HG02852 (cell line): ENCODE data around the gene LGR5.
"Not testable (repeated sequence)": the region's sequence is repeated elsewhere in the genome, so short reads cannot be mapped to it uniquely, and the experiment has no call there.

ENCODE experiments used
- ATAC-seq: cut with Tn5 transposase; IDR thresholded peaks from one replicate; pipeline ENCODE4 v1.9.1; 2021; ENCODE audit warnings: mild to moderate bottlenecking, moderate library complexity; ENCODE audit not compliant: unreplicated experiment

Gene LGR5

GRCh38 chr12:71546322-71546861 lies 106.8 kb downstream of the LGR5 start:
- ATAC-seq = peak; percentile 59

GRCh38 chr12:71548893-71549292 lies 109.3 kb downstream of the LGR5 start:
- no peak for ATAC-seq

- no peak for ATAC-seq
These were observed 111.9 kb downstream of the LGR5 start for GRCh38 chr12:71551529-71551928.

DNA sequence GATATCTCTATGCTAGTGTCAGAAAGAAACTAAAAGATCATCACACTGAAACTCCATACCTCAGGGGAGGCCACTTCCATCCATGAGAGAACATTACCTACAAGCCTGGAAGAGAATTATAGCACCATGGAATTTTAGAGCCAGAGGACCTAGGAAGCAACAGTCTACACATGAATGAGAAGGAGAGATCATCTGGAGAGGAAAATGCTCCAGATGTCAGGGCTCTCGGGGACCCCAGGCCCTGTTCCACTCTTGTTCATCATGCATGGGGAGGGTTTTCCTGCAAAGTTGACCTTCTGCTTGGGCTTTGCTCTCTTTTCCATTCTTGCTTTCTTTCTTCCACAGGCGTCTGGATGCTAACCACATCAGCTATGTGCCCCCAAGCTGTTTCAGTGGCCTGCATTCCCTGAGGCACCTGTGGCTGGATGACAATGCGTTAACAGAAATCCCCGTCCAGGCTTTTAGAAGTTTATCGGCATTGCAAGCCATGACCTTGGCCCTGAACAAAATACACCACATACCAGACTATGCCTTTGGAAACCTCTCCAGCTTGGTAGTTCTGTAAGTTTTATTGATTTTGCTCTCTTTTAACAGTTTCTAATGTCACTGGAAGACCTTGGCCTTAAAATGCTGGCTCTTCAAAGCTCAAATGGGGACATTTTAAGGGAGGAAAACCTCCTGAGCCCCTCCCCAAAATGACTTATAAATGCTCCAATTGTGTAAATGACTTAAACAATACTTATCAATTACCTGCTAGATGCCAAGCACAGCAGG lies 113.3 kb downstream of the LGR5 start:
- no peak for ATAC-seq

GRCh38 chr12:71555191-71555590 lies 115.6 kb downstream of the LGR5 start:
- ATAC-seq = no peak

DNA sequence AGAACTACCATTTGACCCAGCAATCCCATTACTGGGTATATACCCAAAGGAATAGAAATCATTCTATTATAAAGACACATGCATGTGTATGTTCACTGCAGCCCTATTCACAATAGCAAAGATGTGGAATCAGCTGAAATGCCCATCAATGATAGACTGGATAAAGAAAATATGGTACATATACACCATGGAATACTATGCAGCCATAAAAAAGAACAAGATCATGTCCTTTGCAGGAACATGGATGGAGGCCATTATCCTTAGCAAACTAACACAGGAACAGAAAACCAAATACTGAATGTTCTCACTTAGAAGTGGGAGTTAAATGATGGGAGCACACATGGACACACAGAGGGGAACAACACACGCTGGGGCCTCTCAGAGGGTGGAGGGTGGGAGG lies 116.2 kb downstream of the LGR5 start:
- not testable (repeated sequence) for ATAC-seq

- ATAC-seq = no peak
These were observed 116.8 kb downstream of the LGR5 start for GRCh38 chr12:71556448-71556847.

DNA sequence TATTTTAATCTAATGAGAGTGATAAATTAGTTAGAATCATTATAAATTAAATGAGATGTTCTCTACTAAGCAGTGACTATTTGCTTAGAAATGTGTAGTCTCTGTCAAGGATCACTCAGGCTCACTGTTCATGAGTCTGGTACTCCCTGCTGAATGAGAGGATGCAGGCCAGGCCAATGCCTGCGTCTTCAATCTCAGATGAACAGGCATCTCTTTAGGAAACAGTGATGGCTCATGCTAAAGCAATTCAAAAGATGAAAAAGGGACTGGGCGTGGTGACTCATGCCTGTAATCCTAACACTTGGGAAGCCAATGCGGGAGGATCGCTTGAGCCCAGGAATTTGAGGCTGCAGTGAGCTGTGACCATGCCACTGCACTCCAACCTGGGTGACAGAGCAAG lies 117.3 kb downstream of the LGR5 start:
- no peak for ATAC-seq

DNA sequence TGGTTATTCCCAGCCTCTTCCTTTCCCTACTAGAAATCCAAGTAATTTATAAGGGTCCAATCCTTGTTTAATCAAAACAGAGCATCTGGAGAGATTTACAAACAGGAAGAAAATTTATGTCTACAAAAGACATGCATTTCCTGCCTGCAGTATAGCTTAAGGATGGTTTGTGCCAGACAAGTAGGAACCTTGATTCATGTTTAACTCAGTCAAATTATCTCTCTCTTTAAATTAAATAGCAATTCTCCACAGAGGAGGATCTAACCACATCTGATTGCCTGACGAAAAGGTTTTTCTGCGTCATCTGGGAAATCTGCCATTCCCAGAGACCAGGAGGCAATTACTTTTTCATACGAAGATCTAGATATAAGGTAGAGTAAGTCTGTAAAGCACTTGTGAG lies 118.8 kb downstream of the LGR5 start:
- no peak for ATAC-seq

DNA sequence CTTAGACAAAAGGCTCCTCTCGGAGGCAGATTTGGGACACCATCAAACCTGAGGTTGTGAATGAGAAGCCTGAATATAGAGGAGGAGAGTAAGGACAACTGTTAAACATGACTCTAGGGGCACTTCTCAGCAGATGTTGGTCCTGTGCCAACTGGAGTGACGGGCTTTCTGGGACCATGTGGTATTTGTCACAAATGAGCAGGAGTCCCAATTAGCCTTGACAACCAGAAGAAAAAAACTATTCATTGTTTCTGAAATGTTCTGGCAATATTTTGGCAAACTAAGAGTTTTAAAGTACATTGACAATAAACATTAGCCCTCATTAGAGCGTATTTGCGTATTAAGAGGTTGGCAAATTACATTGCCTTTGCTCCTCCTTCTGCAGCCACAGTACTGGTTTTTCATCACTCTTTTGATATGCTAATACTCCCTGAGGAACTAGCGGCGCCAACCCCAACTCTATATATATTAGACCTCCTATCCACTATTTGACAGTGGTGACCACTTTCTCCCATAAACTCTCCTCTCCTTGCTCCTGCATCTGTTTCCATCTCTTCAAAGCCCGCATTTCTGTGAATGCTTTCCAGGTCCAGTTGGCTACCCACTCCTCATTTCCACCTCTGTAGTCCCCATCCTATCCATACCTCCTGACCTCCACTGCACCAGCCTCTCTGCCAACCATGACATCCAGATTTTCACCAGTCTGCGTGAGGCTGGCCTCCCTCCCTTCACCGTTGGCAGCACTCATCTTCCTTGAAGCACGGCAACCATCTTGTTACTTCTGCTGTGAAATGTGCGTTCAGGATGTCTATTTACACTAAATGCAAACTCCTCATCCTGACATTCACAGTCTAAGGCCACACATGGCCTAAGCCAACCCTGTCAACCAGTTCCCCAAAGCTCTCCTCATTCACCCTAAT lies 123.3 kb downstream of the LGR5 start:
- no peak for ATAC-seq

DNA sequence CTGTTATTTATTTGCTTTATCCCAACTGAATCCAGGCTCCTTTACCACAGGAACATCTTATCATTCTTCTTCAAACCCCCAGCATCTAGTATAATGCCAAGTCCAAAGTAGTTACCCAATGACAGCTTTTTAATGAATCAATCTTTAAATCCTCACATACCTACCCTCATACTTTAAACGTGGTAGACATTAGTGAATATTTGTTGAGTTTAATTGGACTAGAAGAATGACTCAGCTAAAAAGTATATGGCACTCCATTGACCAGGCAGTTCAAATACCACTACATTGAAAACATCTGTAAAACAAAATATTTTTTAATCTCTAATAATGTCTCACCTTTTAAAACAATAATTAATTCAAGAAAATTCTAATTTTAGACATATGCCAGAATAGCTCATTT lies 125.9 kb downstream of the LGR5 start:
- ATAC-seq = no peak

GRCh38 chr12:71566655-71567054 lies 127.1 kb downstream of the LGR5 start:
- ATAC-seq = no peak

GRCh38 chr12:71567537-71567936 lies 127.9 kb downstream of the LGR5 start:
- no peak for ATAC-seq

DNA sequence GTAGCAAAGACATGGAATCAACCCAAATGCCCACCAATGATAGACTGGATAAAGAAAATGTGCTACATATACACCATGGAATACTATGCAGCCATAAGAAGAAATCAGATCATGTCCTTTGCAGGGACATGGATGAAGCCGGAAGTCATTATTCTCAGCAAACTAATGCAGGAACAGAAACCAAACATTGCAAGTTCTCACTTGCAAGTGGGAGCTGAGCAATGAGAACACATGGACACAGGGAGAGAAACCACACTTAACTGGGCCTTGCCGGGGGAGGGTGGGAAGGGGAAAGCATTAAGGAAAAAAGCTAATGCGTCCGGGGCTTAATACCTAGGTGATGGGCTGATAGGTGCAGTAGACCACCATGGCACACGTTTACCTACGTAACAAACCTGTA lies 130.3 kb downstream of the LGR5 start:
- ATAC-seq = not testable (repeated sequence)

DNA sequence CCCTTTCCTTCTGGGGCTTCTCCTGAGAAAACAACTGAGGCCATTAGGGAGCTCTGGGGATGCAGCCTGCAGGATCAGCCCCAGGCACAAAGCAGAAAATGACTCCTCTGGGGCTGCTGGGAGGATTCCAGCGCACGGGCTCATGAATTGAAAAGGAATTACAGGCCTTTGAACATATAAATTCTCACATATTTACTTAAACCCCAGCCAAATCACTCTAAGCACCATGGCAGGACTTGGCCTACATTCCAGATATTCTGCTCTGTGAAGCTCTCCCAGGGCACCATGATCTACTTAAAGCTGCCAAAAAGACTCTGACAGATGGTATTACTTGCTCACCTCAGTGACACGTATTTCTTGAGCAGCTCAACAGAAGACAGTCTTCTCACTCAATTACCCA lies 136.9 kb downstream of the LGR5 start:
- ATAC-seq = no peak

DNA sequence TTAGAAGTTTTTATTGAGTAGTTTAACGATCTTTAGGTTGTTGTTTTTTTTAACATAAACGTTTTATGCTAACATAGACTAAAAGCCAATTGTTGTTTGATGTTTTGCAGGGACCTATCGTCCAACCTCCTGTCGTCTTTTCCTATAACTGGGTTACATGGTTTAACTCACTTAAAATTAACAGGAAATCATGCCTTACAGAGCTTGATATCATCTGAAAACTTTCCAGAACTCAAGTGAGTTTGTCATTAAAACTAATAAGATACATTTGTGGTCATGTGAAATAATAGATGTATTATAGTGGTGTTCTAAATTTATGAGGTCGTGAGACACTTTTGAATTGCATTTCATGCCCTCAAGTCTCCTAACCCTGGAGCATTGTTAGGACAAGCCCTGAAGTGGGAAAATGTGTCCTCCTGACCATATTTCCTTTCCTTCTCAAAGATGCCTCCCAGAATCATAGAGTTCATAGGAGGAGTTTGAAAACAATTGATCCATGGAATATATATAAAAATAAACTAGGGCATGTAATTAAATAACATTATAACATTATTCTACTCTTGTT lies 139.2 kb downstream of the LGR5 start:
- ATAC-seq = no peak

DNA sequence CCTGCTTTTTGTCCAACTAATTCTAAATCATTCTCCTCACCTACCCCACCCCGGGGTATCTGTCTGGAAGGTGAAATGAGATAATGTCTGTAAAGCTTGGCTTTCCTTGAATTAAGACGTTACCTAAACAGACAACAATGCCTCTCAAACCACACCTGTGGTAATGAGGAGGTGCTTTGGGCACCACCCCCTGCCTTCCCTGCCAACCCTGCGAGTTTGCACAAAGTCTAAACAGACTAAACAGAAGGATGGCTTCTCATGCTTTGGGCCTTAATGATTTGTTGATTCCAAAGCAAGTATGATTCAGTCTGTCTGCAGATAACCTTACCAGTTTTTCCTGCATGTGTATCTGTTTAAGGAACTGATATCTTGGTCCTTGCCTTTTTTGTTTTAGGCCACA lies 141.6 kb downstream of the LGR5 start:
- no peak for ATAC-seq

DNA sequence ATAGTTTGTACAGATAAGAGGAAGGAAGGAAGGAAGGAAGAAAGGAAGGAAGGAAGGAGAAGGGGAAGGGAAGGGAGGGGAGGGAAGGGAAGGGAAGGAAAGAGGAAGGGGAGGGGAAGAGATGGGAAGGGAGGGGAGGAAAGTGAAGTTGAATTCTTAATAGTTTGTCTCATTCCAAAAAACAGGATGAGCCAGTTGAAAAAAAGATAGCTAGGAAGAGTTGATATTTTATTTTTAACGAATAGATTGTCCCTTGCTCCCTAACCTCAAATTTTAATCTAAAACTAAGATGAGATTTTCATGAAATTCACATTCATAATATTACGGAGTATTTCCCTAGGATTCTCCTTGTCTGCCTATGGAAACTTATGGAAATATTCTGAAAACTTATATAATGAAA lies 143.3 kb downstream of the LGR5 start:
- no peak for ATAC-seq

DNA sequence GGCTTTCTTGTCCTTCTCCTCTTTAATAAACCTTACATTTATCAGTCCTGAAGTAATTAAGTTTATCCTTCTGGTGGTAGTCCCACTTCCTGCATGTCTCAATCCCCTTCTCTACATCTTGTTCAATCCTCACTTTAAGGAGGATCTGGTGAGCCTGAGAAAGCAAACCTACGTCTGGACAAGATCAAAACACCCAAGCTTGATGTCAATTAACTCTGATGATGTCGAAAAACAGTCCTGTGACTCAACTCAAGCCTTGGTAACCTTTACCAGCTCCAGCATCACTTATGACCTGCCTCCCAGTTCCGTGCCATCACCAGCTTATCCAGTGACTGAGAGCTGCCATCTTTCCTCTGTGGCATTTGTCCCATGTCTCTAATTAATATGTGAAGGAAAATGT lies 144.8 kb downstream of the LGR5 start:
- no peak for ATAC-seq

DNA sequence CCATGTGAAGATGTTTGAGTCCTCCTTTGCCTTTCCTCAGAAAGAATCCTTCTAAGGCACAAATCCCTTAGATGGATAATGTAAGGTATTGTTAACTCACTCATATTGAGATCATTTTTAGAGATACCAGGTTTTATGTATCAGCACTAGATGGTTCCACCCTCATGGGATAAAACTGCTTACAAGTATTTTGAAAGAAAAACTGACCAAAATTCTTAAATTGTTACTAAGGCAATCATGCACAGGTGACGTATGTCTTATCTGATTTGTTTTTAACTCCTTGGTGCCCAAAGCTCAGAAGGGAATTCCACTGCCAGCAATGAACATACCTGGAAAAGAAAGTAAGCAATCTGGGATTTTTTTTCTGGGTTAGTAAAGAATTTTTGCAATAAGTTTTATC lies 145.6 kb downstream of the LGR5 start:
- ATAC-seq = no peak

GRCh38 chr12:71587012-71587411 lies 147.4 kb downstream of the LGR5 start:
- ATAC-seq = no peak

GRCh38 chr12:71589478-71589881 lies 149.9 kb downstream of the LGR5 start:
- ATAC-seq = no peak
